ENCODE data around the gene LRRTM1.

LRRTM1 gene, protein sequence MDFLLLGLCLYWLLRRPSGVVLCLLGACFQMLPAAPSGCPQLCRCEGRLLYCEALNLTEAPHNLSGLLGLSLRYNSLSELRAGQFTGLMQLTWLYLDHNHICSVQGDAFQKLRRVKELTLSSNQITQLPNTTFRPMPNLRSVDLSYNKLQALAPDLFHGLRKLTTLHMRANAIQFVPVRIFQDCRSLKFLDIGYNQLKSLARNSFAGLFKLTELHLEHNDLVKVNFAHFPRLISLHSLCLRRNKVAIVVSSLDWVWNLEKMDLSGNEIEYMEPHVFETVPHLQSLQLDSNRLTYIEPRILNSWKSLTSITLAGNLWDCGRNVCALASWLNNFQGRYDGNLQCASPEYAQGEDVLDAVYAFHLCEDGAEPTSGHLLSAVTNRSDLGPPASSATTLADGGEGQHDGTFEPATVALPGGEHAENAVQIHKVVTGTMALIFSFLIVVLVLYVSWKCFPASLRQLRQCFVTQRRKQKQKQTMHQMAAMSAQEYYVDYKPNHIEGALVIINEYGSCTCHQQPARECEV

DNA sequence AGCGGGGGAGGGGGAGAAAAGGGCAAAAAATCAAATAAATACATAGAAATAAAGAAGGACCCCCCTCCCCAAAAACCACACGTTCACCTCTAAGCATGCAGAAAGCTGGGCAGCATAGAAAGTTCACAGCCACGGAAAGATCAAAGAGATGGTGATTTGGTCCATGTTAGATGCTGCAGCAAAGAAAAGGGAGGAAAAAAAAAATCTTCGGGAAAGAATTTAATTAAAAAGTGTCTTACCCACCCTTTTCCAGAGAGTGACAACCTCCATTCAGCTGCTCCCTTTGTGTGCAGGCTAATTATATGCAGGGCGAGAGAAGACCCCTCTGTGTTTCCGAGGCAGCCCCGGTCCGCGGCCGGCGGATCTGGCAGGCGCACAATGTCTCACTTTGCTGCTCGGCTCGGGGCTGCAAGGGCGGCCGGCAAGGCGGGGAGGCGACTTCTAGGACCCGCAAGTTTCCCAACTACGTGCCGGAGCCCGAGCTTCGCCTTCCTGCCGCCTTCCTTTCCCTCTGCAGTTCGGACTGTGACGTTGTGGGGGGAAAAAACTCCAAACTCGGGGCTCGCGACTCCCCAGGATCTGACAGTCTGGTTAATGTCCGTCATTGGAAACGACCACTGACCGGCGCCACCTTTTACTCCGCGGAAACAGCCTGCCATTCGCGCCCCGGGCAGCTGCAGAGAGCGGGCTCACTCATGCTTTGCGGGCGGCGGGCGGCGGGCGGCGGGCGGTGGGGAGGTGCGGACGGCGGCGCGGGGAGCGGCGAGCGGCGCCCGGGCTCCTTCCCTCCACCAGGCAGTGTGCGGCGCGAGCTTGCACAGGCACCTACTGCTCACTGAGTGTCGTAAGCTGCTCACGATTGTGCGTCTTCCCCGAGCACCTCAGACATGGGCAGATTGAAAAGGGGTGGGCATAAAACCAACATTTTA is at the start of gene LRRTM1:
TSS of gene LRRTM1 (minus strand) at position 844 of the 929 bp plus-strand sequence. CDS start 933 bp downstream, outside the sequence.
- no peak for DNase-seq

GRCh38 chr2:80351231-80351630 is 46.7 kb upstream of the LRRTM1 start:
- no peak for DNase-seq

DNA sequence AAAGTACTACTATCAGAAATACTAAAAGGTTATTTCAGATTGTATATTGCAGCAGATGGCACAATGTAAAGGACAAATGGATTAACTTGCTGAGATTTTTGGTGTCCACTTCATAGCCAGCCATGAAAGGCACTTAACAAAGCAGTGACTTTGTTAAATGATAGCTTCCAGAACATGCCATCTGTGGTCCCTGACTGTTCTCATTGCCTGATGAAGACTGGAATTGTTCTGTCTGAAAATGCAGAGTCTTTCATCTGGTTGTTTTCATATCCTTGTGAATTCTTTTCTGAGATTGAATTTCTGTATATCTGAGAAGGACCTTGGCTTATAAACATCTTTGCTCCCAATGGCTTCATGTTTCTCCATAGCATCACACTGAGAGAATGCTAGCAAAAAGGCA is 44.4 kb upstream of the LRRTM1 start:
- DNase-seq: no peak

GRCh38 chr2:80348078-80348477 is 43.5 kb upstream of the LRRTM1 start:
- DNase-seq: no peak

GRCh38 chr2:80340022-80340421 is 35.5 kb upstream of the LRRTM1 start:
- no peak for DNase-seq

- DNase-seq: no peak
Observed at GRCh38 chr2:80338794-80339193, 34.2 kb upstream of the LRRTM1 start.

- no peak for DNase-seq
Observed at GRCh38 chr2:80335411-80335810, 30.9 kb upstream of the LRRTM1 start.

GRCh38 chr2:80333886-80334285 is 29.3 kb upstream of the LRRTM1 start:
- no peak for DNase-seq

DNA sequence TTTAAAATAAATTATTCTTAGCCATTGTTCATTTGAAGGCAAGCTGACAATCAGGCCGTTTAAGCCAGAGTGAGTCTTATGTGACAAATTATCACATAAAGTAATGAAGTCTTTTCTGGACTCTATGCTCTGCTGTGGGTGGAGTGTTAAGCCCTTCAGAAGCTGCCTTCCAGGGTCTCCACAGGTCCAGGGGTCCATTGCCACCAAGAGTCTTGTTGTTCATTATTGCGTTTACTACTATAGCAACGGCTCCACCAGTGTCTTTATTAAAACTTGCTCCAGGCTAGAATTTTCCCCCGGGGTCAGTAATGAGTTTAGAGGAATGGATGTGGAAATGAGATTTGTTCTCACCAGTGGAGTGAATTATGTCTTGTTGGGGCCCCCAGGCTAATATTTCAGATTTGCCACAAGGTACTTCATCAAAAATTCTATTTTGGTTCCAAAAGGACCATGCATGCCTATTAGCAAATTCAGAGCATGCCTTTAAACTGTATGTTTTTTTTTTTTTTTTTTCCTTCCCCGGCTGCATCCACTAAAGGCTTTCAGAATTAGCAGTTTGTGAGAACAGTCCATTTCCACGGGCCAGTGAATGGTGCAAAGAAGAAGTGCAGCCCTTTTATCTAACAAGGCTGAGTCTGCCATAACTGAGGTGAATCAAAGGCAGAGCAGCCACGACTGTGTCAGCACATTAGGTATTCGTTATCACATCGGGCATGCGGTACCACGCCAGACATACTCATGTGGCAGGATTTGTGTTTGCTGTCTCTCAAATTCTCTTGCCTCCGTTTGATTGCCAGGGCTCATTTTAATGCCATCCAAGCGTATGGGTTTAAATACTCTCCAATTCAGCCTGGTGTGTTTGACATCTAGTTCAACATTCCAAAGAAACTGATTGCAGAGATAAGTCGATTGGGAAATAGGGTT is 26.2 kb upstream of the LRRTM1 start:
- no peak for DNase-seq

DNA sequence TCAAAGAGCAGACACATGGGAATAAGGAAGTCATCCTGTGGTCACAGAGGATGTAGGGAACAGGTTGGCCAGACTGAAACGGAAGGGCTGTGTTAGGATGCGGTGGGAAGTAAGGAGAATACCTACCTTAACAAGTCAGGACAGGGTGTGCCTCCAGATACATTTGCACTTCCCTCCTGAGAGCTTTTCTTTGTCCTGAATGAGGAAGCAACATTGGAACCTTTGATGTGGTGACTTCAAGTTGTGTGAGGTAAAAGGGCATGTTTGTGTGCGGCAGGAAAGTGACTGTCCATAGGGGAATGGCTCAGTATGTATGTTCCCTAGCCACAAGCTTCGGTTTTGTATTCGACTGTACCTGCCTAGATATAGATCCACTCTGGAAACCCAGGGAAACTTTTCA is 24.9 kb upstream of the LRRTM1 start:
- DNase-seq: no peak

GRCh38 chr2:80328159-80328571 is 23.6 kb upstream of the LRRTM1 start:
- DNase-seq: no peak

DNA sequence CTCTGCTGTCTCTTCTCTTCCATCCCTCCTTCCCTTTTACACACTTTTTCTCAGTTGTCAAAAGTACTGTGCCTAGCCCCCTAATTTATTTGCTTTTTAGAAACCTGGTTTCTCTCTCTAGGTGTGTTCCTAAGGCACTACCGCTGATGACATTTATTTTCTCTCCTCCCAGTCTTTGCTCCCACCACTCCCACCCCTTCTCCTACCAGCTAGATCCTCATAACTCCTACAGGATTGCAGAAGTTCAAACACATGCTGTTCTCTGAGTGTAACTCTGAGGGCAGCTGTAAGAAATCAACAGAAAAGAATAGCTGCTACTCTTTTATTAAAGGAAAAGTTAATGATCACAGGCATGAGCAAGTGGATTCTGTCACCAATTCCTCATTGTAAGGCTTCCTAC is 22.3 kb upstream of the LRRTM1 start:
- DNase-seq: no peak

DNA sequence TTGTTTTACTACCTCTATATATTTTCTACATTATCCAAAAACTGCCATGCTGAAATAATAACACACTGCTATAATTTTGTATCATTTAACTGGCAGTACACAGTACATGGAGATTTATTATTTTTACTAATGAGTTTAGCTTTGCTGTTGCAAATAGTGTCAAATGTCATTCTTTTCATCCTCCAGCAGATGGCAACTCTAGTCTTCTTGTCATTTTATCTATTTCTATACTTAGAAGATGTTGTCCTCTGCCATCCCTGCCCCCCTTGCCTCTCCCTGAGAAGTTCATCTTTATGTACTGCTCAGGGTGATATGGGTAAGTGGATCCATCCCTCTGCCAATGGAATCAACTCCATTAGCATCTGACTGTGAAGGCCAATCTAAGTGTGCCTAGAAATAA is 21.7 kb upstream of the LRRTM1 start:
- no peak for DNase-seq

- DNase-seq: no peak
Observed at GRCh38 chr2:80324525-80324924, 20.0 kb upstream of the LRRTM1 start.

DNA sequence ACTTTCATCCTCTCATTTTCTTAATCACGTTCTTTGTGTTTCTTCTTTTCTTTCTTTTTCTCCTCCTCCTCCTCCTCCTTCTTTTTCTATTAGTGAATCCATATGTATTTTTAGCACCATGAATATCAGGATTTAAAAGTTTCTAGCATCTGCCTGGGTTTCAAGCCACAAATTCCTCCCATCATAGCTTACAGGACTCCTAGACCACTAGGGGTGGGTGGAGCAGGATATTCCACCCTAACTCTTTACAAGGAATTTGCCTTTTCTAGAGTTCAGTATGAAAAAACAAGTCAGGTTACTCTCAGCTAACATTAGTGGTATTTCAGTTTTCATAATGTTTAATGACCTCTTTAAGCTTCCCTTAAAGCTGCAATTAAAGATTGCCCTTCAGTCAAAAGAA is 19.1 kb upstream of the LRRTM1 start:
- no peak for DNase-seq

GRCh38 chr2:80322958-80323357 is 18.4 kb upstream of the LRRTM1 start:
- no peak for DNase-seq

- DNase-seq: no peak
Observed at GRCh38 chr2:80322311-80322920, 17.9 kb upstream of the LRRTM1 start.

GRCh38 chr2:80312282-80312839 is 7.8 kb upstream of the LRRTM1 start:
- DNase-seq: no peak

DNA sequence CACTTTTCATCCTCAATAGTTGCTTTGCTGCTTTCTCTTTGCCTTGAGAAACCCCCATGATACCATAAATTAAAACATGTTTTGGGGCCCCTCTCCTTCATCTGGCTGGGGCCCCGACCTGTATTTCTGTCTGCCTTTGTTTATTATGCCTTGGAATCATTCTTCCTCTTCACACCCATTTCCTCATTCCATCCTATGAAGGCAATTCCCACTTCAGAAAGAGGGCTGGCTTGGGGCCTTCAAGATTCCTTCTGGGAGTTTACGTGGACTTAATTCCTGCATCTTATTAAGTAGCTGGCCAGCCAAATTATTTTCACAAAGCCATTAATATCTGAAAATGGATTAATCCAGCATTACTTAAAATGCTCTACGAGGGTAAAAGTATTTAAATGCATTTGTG is 6.8 kb upstream of the LRRTM1 start:
- DNase-seq: no peak

DNA sequence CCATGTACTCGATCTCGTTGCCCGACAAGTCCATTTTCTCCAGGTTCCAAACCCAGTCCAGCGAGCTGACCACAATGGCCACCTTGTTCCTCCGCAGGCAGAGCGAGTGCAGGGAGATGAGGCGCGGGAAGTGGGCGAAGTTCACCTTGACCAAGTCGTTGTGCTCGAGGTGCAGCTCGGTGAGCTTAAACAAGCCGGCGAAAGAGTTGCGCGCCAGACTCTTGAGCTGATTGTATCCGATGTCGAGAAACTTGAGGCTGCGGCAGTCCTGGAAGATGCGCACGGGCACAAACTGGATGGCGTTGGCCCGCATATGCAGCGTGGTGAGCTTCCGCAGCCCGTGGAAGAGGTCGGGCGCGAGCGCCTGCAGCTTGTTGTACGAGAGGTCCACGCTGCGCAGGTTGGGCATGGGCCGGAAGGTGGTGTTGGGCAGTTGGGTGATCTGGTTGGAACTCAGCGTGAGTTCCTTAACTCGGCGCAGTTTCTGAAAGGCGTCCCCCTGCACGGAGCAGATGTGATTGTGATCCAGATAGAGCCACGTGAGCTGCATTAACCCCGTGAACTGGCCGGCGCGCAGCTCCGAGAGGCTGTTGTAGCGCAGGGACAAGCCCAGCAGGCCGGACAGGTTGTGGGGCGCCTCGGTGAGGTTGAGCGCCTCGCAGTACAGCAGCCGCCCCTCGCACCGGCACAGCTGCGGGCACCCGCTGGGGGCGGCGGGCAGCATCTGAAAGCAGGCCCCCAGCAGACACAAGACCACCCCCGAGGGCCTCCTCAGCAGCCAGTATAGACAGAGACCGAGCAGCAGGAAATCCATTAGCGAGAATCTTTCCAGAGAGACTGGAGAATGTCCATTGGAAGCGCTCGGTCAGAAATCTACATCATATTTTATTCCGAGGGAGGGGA is 1.3 kb downstream of the LRRTM1 start:
- no peak for DNase-seq
